Osteoblast (primary cell): ENCODE results near the gene DCDC2. TPM values are rescaled to one million over a fixed set of nuclear protein-coding genes. Genes with fewer than 3 reads are reported as not detected.
"Not testable (repeated sequence)": the region's sequence is repeated elsewhere in the genome, so short reads cannot be mapped to it uniquely, and the experiment has no call there.

Experiments
- DNase-seq: peaks from one replicate; pipeline ENCODE4 v3.0.0; 2011; ENCODE audit warnings: low spot score, mixed read lengths; ENCODE audit not compliant: insufficient read length; ENCODE audit errors: missing footprints
- H2AFZ ChIP-seq: 2 replicates; pipeline ENCODE4 v1.6.0; 2011; ENCODE audit warnings: mild to moderate bottlenecking, low read length
- H3K27ac ChIP-seq: 2 replicates; pipeline ENCODE4 v1.5.1; 2011; ENCODE audit warnings: mild to moderate bottlenecking, low read depth, low read length, moderate library complexity
- H3K27me3 ChIP-seq: 2 replicates; pipeline ENCODE4 v1.6.0; 2012; ENCODE audit warnings: mild to moderate bottlenecking, control low read depth, inconsistent platforms, low read length, moderate library complexity; ENCODE audit not compliant: insufficient read depth
- H3K36me3 ChIP-seq: 2 replicates; pipeline ENCODE4 v1.5.1; 2011; ENCODE audit warnings: mild to moderate bottlenecking, low read length, control low read depth, moderate library complexity; ENCODE audit not compliant: insufficient read depth
- H3K4me1 ChIP-seq: 2 replicates; pipeline ENCODE4 v1.5.1; 2011; ENCODE audit warnings: mild to moderate bottlenecking, low read length, control low read depth, moderate library complexity; ENCODE audit not compliant: insufficient read depth
- H3K4me2 ChIP-seq: 2 replicates; pipeline ENCODE4 v1.6.0; 2011; ENCODE audit warnings: mild to moderate bottlenecking, low read length; ENCODE audit not compliant: insufficient read depth
- H3K4me3 ChIP-seq: fragments of 200-600 bp; sonication (generic); 3 replicates; pipeline ENCODE4 v1.5.1; 2012; ENCODE audit warnings: mild to moderate bottlenecking, low read length, inconsistent platforms; ENCODE audit not compliant: insufficient read depth
- H3K79me2 ChIP-seq: 2 replicates; pipeline ENCODE4 v1.6.0; 2012; ENCODE audit warnings: mild to moderate bottlenecking, low read length, control low read depth, inconsistent platforms; ENCODE audit not compliant: insufficient read depth
- H3K9me3 ChIP-seq: 2 replicates; pipeline ENCODE4 v1.5.1; 2011; ENCODE audit warnings: low read depth, low read length, control low read depth
- H4K20me1 ChIP-seq: 2 replicates; pipeline ENCODE4 v1.6.0; 2012; ENCODE audit warnings: mild to moderate bottlenecking, low read length, control low read depth; ENCODE audit not compliant: insufficient read depth
- CTCF ChIP-seq: IDR thresholded peaks from 2 replicates; pipeline ENCODE4 v1.5.1; 2011; ENCODE audit warnings: mild to moderate bottlenecking, low read depth, low read length, moderate library complexity; ENCODE audit errors: extremely low read depth
- total RNA-seq: library from RNA; depleted of rRNA; stranded (reverse); fragments of >200 nt; gene quantifications from 2 replicates; pipeline ENCODE4 v1.2.3, GENCODE V29; 2012

DCDC2 gene
- total RNA-seq, 1 donor, result under 0.01 TPM

- no peak for DNase-seq
- Histone ChIP-seq H3K4me1 (no peaks in the 10 kb centered on the region), H3K27me3 (no peaks in the 10 kb centered on the region), H3K4me3 (no peak overlapping the region), H3K79me2 (no peaks in the 10 kb centered on the region), H3K9me3 (no peaks in the 10 kb centered on the region), H3K4me2 (no peak overlapping the region), H3K36me3 (no peaks in the 10 kb centered on the region), H4K20me1 (no peaks in the 10 kb centered on the region), H3K27ac (no peak overlapping the region), H2AFZ (no peak overlapping the region)
- no peak for TF ChIP-seq CTCF
Measured at GRCh38 chr6:24249926-24250325, 107.9 kb downstream of the DCDC2 start.

- Histone ChIP-seq H3K4me2 (no peak overlapping the region), H4K20me1 (no peaks in the 10 kb centered on the region), H3K36me3 (no peaks in the 10 kb centered on the region), H3K9me3 (no peaks in the 10 kb centered on the region), H3K4me1 (no peaks in the 10 kb centered on the region), H3K79me2 (no peaks in the 10 kb centered on the region), H3K4me3 (no peak overlapping the region), H3K27ac (no peak overlapping the region), H2AFZ (no peak overlapping the region), H3K27me3 (no peaks in the 10 kb centered on the region)
- no peak for DNase-seq
- no peak for TF ChIP-seq CTCF
Measured at GRCh38 chr6:24245275-24245674, 112.6 kb downstream of the DCDC2 start.

- Histone ChIP-seq H3K4me3 (no peak overlapping the region), H4K20me1 (no peaks in the 10 kb centered on the region), H3K9me3 (no peaks in the 10 kb centered on the region), H3K4me2 (no peak overlapping the region), H3K36me3 (no peaks in the 10 kb centered on the region), H3K4me1 (no peaks in the 10 kb centered on the region), H3K27ac (no peak overlapping the region), H3K27me3 (no peaks in the 10 kb centered on the region), H3K79me2 (no peaks in the 10 kb centered on the region), H2AFZ (no peak overlapping the region)
- TF ChIP-seq CTCF, result no peak
- no peak for DNase-seq
Measured at GRCh38 chr6:24242924-24243323, 114.9 kb downstream of the DCDC2 start.

- H3K4me3 ChIP-seq, H3K79me2 ChIP-seq, H3K4me2 ChIP-seq, H4K20me1 ChIP-seq, H3K36me3 ChIP-seq, H3K9me3 ChIP-seq, H3K27ac ChIP-seq, DNase-seq, H2AFZ ChIP-seq, H3K27me3 ChIP-seq, H3K4me1 ChIP-seq: not testable (repeated sequence)
Measured at GRCh38 chr6:24241779-24242178, 116.1 kb downstream of the DCDC2 start.

GRCh38 chr6:24240943-24241342 is 116.9 kb downstream of the DCDC2 start:
- no peak for DNase-seq
- Histone ChIP-seq H3K4me3 (no peak overlapping the region), H3K27me3 (no peaks in the 10 kb centered on the region), H3K9me3 (no peaks in the 10 kb centered on the region), H3K79me2 (no peaks in the 10 kb centered on the region), H4K20me1 (no peaks in the 10 kb centered on the region), H2AFZ (no peak overlapping the region), H3K4me1 (no peaks in the 10 kb centered on the region), H3K27ac (no peak overlapping the region), H3K36me3 (no peaks in the 10 kb centered on the region), H3K4me2 (no peak overlapping the region)
- TF ChIP-seq CTCF, result no peak
